Eye (tissue), 1 donor: ENCODE results near the gene CNST.
"Not testable (repeated sequence)": the region's sequence is repeated elsewhere in the genome, so short reads cannot be mapped to it uniquely, and the experiment has no call there.

ENCODE experiments used
- DNase-seq: peaks from one replicate; pipeline ENCODE4 v3.0.0-alpha.2; 2015

Gene CNST

DNA sequence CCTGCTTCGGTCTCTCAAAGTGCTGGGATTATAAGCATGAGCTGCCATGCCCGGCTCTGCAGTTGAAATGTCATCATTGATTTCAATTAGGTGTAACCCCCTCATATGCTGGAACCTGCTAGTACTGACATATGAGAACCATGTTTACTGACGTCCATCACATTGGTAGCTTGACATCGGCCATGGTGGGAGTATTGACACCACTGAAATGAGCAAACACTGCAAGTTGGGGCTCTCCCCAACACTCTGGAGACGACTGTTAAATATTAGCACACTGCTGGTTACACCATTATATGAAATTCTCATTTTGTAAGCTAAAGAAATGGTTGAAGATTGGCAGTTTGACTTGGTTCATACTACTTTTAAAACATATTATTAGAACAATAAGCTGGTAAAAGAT lies 63.7 kb downstream of the CNST start:
- no peak for DNase-seq

DNA sequence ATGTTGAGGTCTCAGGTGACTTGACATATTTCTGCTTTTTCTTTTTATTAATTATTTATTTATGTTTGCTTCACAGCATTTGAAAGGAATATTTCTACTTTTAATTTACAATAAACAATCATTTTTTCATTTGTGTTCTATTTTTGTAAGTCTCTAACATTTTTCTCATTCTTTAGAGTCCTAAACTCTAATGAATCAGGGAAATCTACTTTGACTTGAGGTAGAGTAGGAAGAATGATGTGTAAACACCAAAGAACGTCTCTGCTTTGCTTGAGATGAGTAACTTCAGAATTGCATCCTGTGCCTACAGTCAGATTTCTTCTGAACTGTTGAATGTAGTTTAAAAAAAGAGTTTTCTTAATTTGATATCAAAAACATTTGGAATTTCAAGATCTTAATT lies 65.2 kb downstream of the CNST start:
- DNase-seq: no peak

DNA sequence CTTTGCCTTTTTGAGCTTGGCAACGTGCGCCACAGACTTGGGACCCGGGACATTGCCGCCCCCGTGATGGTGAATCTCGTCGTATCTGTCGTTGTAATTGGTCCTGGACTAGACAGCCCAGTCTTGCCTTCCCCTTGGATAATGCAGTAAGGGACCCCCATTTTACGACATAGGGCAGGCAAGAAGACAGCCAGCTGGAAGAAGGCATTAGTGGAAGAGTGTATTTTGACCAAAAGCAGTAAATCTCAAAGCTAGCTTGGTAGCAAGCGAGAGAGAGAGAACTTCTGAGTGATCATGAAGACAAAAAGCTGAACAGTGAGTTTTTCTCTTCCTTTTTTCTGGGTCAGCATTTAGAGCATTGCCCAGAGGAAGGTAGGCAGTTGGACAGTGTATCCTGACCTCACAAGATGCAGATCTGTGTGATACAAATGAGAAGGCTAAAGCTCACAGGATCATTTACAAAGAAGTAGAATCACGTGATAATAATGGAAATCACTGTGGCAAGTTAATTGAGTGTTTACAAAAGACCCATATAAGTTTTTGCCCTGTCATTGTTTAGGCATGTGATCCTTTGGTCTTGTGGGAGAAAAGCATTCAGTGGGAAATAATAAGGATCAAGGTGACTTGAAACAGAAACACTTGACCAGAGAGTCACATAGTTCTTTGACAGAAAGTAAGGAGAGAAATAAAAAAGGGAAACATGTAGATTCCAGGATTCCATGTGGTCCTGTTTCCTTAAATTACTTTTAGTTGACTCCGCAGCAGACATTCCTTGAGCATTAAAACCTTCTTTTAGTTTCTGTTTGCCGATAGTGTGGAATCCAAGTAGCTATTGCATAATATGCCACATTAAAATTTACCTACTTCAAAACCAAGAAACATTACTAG lies 66.3 kb downstream of the CNST start:
- DNase-seq: peak; percentile 28

GRCh38 chr1:246634659-246635058 lies 68.4 kb downstream of the CNST start:
- DNase-seq: not testable (repeated sequence)

- no peak for DNase-seq
These were observed 72.8 kb downstream of the CNST start for GRCh38 chr1:246638941-246639655.

GRCh38 chr1:246639732-246640131 lies 73.5 kb downstream of the CNST start:
- DNase-seq: no peak

- no peak for DNase-seq
These were observed 74.5 kb downstream of the CNST start for GRCh38 chr1:246640747-246641146.

- DNase-seq: no peak
These were observed 75.1 kb downstream of the CNST start for GRCh38 chr1:246641394-246641793.

DNA sequence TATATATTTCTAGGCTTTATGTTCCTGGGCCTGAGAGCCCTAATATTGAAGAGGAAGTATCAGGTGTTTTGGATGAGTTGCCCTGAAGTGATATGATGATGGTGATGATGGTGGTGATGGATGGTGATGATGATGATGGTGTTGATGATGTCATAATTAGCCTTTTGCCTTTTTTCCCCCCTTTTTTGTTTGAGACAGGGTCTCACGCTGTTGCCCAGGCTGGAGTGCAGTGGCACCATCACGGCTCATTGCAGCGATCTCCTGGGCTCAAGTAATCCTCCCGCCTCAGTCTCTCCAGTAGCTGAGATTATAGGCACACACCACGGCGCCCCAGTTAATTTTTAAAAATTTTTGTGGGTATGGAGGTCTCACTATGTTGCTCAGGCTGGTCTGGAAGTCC lies 76.5 kb downstream of the CNST start:
- DNase-seq: no peak

- DNase-seq: peak; percentile 81
These were observed 80.9 kb downstream of the CNST start for GRCh38 chr1:246647113-246647512.

DNA sequence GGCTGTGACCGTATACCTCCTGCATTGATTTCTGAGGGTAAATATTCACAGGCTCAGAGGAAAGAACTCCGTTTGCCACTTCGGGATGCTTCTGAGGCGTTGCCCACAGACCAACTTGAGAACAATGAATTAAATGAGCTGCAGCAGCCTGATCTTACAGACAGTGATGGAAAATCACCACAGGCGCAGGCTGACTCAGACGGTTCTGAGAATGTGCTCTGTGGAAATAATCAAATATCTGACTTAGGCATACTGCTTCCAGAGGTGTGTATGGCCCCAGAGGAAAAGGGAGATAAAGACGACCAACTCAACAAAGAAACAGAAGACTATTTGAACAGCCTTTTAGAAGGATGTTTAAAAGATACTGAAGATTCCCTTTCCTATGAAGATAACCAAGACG lies 81.3 kb downstream of the CNST start:
- DNase-seq: no peak

- no peak for DNase-seq
These were observed 84.9 kb downstream of the CNST start for GRCh38 chr1:246651012-246651695.

DNA sequence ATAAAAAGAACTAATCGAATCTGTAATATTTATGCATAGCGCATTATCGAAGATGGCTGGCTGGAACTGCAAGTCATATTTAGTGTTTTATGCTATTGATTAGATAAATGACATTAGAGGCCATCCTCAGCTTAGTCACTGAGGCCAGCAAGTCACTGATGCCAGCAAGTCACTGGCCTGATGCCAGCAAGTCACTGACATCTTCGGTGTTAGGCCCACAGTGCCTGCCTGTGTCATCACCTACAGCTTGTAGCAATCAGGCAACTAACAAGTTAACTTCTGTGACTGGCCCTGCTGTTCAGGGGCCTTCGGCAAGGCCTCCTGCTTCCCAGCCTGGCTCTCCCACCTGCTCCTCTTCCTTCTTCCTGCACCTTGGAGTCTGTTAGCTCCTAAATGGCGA lies 92.3 kb downstream of the CNST start:
- DNase-seq: no peak

- no peak for DNase-seq
These were observed 93.4 kb downstream of the CNST start for GRCh38 chr1:246659594-246660140.

DNA sequence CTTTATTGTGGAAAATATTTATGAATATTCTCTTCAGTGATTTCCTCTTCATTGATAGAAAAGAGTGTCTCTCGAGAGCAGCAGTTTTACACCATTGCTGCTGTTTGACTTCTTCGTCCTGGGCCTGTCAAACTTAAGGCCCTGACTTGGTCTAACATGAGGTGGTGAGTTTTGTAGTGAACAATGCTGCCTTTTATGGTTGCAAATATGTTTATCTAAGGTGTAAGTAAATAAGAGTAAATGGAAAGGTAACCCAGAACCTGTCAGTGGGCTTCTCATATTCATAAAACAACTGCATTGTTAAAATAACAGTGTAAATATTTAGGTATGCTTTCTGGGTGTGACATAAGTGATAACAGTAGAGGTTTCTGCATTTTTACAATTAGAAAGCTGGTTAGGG lies 95.2 kb downstream of the CNST start:
- no peak for DNase-seq

- no peak for DNase-seq
These were observed 101.5 kb downstream of the CNST start for GRCh38 chr1:246667773-246668172.

GRCh38 chr1:246669659-246670058 lies 103.4 kb downstream of the CNST start:
- DNase-seq: no peak

- peak; percentile 48 for DNase-seq
These were observed 107.8 kb downstream of the CNST start for GRCh38 chr1:246674049-246674448.

- peak; percentile 22 for DNase-seq
These were observed 111.6 kb downstream of the CNST start for GRCh38 chr1:246677842-246678241.

DNA sequence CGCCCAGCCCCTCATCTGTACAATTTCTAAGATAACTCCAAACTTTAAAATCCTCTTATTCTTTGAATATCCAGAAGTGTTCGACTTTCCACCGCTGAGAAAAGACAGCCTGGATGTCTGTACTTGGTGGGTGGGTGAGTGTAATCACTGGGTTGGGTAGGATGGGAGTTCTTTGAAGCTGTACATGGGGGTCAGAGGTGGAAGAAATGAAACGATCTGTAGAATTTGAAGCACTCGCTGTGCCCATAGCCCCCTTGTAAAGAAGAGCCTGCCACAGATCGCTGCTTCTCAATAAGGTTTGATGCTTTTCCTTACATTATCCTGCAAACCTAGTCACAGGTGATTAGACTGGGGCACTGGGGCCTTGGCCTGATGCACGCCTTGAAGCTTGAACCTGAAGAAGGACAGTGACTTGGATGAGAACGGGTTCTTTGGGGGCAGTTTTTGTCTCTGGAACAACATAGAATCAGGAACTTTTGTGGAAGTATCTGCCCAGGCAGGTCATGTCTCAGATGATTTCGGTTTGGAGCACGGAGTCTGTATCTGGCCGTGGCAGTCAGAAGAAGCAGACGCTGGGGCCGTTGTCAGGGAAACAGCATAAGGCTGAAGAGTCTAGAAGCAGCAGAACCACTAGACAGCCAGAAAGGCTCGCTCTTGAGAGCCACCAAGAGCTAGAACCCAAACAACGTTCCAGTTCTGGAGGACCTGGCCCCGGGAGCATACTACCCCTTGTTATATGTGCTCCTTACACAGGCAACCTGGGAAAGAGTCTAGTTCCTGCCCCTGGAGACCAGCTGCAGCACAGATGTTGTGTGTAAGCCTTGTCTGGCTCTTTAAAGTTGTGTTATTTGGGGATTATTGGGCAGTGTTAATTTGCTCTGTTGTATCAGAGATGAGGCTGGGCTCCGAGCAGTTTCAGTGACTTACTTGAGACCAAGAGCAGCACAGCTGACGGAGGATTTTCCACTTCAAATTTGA lies 112.8 kb downstream of the CNST start:
- no peak for DNase-seq

- no peak for DNase-seq
These were observed 113.5 kb downstream of the CNST start for GRCh38 chr1:246679794-246680177.

GRCh38 chr1:246680190-246680589 lies 113.9 kb downstream of the CNST start:
- DNase-seq: no peak
